ENCODE measurements around the gene STIM2.

STIM2 gene

GRCh38 chr4:26860922-26861433 is 337 bp downstream of the STIM2 start:
- peak overlapping the region; percentile 89 for H3K4me3 ChIP-seq (replicated peaks; ENCODE audit: low read depth, low read length)
- TF ChIP-seq CTCF (IDR thresholded peaks at IDR 0.05; ENCODE audit: low read length, missing control alignments), result no peak
- DNase-seq (ENCODE audit: low read depth), result peak; percentile 58

- H3K4me3 ChIP-seq (replicated peaks; ENCODE audit: low read depth, low read length), result peak overlapping the region; percentile 89
- no peak for TF ChIP-seq CTCF (IDR thresholded peaks at IDR 0.05; ENCODE audit: low read length, missing control alignments)
- peak; percentile 69 for DNase-seq (ENCODE audit: low read depth)
Measured at GRCh38 chr4:26861434-26862186, 969 bp downstream of the STIM2 start.

- TF ChIP-seq CTCF (IDR thresholded peaks at IDR 0.05; ENCODE audit: low read length, missing control alignments), result no peak
- H3K4me3 ChIP-seq (replicated peaks; ENCODE audit: low read depth, low read length), result peak overlapping the region; percentile 89
- no peak for DNase-seq (ENCODE audit: low read depth)
Measured at GRCh38 chr4:26862381-26862915, 1.8 kb downstream of the STIM2 start.

GRCh38 chr4:26863512-26863911 is 2.9 kb downstream of the STIM2 start:
- no peak for DNase-seq (ENCODE audit: low read depth)
- peak overlapping the region; percentile 89 for H3K4me3 ChIP-seq (replicated peaks; ENCODE audit: low read depth, low read length)
- no peak for TF ChIP-seq CTCF (IDR thresholded peaks at IDR 0.05; ENCODE audit: low read length, missing control alignments)

- no peak for DNase-seq (ENCODE audit: low read depth)
- H3K4me3 ChIP-seq (replicated peaks; ENCODE audit: low read depth, low read length), result no peak overlapping the region
- no peak for TF ChIP-seq CTCF (IDR thresholded peaks at IDR 0.05; ENCODE audit: low read length, missing control alignments)
Measured at GRCh38 chr4:26864899-26865298, 4.3 kb downstream of the STIM2 start.

- no peak for TF ChIP-seq CTCF (IDR thresholded peaks at IDR 0.05; ENCODE audit: low read length, missing control alignments)
- no peak for DNase-seq (ENCODE audit: low read depth)
- no peak overlapping the region for H3K4me3 ChIP-seq (replicated peaks; ENCODE audit: low read depth, low read length)
Measured at GRCh38 chr4:26866203-26866602, 5.6 kb downstream of the STIM2 start.

Measured in fibroblast of pulmonary artery (primary cell).